Stimulated activated CD4-positive, alpha-beta T cell treated with anti-CD3 and anti-CD28 coated beads, Interleukin-2, amount 100 ng/mL, for 4 hours (primary cell): ENCODE data around the gene ZNF79.

Source experiments
- DNase-seq: peaks from one replicate; pipeline ENCODE4 v3.0.0-alpha.2; 2020; ENCODE audit warnings: low read depth

ZNF79 gene

DNA sequence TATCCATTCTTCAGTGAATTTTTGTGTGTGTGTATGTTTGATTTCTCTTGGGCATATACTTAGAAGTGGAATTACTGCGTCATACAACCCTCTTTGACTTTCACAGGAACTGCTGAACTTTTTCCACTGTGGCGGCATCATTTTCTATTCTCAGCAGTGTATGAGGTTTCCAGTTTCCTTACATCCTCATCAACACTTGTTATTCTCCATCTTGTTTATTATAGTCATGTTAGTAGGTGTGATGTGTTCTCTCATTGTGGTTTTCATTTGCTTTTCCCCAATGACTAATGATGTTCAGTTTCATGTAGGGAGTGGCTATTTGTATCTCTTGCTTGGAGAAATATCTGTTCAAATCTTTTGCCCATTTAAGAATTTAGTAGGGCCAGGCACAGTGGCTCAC, 2.6 kb downstream of the ZNF79 start:
- DNase-seq: peak; percentile 37

DNA sequence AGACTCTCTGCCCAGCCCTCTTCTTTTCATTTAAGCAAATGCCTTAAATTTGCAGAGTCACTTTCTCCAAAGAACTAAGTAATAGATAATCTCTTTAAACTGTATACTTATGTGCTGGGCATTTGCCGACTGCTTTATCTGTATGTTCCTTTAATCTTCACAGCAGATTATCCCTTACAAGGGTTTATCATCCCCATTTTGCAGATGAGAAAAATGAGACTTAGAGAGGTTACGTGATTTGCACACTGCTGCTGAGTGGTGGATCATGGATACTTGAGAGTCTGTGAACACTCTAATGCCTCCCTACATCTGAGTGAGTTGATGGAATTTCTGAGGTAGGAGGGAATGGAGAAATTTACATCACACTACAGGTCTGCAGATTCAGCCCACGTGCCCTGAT, 4.2 kb downstream of the ZNF79 start:
- no peak for DNase-seq

DNA sequence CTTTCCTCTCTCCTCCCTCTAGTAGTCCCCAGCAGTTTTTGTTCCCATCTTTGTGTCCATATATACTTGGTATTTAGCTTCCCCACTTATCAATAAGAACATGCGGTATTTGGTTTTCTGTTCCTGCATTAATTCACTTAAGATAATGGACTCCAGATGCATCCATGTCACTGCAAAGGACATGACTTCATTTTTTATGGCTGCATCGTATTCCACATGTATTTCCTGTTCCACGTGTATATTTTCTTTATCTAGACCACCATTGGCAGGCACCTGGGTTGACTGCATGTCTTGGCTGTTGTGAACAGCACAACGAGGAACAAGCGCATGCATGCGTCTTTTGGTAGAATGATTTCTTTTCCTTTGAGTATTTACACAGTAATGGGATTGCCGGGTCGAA, 6.2 kb downstream of the ZNF79 start:
- DNase-seq: no peak

DNA sequence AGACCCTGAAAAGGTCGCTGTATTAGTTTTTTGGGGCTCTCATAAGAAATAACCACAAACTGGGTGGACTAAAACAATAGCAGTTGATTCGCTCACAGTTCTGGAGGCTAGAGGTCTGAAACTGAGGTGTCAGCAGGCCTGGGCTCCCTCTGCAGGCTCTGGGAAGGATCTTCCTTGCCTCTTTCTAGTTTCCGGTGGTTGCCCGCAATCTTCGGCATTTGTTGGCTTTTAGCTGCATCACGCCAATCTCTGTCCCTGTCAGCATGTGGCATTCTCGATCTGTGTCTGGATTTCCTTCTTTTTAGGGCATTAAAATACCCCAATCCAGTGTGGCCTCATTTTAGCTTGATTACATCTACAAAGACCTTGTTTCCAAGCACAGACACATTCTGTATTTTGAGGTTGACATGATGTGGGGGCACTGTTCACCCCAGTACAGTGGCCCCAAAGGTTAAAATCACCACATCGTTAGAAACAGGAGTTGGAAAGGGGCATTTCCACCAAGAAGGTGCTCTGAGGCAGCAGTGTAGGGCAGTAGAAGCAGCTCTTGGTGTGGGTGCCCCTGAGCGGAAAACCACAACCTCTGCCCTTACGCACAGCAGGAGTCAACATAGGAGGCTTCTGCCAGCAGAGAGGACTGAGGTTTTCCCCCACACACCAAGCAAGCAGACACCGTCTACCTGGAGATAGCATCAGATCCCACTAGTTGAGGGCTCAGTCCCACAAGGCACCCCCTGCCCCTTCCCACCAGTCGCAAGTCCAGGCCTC, 13.5 kb downstream of the ZNF79 start:
- no peak for DNase-seq

DNA sequence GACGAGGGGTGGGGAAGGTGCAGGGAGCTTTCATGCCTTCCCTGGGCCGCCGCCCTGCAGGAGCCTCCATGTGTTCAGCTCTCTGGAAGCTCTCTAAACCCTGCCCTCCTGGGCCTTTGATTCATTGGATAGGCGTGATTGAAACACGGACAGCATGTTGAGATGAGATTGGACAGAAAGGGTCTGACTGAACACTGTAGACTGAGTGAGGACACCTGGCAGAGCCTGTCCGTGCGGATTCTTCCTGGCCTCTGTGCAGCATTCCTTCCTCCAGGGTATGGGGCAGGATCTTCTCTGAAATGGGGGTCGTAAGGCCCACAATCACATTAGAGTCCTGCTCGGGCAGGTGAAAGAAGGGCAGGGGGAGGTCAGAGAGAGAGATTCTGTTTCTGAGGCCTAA, 14.2 kb downstream of the ZNF79 start:
- no peak for DNase-seq

DNA sequence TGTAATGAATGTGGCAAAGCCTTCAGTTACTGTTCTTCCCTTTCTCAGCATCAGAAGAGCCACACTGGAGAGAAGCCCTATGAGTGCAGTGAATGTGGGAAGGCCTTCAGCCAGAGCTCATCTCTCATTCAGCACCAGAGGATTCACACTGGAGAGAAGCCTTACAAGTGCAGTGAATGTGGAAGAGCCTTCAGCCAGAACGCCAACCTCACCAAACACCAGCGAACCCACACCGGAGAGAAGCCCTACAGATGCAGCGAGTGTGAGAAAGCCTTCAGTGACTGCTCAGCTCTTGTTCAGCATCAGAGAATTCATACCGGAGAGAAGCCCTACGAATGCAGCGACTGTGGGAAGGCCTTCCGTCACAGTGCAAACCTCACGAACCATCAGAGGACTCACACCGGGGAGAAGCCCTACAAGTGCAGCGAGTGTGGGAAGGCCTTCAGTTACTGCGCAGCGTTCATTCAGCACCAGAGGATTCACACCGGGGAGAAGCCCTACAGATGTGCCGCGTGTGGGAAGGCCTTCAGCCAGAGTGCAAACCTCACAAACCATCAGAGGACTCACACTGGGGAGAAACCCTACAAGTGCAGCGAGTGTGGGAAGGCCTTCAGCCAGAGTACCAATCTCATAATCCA, 20.2 kb downstream of the ZNF79 start:
- no peak for DNase-seq

DNA sequence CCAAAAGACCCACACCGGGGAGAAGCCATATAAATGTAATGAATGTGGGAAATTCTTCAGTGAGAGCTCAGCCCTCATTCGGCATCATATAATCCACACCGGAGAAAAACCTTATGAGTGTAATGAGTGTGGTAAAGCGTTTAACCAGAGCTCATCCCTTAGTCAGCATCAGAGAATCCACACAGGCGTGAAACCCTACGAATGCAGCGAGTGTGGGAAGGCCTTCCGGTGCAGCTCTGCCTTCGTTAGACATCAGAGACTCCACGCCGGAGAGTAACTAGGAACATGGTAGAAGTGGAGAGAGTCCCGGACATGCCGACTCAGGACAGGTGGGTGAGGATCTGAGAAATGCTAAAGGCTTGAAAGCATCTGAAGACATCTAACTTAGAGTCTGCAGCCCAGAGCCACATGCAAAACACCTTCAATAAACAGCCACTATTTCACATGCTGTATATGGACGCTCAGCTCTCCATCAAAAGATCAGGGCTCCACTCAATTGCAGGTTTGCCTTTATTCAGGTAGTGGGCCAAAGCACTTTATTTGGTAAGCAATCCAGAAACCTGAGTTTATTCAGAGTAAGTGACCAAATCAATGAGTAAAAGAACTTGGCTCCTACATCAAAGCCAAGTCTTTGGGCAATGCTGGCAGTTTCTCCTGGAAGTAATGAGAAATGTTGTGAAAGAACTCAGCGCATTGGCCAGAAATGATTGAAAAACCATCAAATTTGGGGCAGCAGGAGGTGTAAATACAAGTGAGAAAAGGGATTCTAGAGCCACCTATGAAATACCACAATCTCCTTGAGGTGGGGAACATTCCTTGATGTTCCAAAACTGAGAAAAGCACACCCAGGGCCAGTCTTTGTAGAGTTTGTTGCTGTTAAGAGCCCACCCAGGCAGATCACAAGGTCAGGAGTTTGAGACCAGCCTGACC, 21.0 kb downstream of the ZNF79 start:
- DNase-seq: no peak

DNA sequence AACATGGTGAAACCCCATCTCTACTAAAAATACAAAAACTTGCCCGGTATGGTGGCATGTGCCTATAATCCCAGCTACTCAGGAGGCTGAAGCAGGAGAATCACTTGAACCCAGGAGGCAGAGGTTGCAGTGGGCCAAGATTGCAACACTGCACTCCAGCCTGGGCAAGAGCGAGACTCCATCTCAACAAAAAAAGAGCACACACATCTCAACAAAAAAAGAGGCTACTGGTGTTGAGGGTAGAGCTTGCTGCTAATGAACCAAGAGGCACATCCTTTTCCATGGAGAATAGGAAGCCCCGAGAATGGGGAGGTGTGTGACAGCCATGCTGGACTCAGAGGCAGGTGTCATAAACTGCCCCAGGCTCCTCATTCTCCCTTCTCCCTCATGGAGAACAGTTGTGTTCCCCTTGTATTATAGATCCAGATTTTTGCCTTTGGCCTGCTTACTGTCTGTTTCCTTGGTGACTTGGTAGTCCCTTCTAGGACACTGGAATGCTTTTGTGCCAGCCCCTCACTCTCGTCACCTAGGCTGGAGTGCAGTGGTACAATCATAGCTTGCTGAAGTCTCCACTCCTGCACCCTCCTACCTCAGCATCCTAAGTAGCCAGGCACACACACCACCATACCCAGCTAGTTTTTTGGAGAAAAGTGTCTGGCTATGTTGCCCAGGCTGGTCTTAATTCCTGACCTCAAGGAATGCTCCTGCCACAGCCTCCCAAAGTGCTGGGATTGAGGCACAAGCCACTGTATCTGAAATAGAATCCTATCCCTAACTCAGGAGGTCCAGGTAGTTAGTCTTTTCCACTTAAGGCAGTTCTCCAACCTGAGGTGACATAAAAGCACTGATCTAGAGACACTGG, 21.9 kb downstream of the ZNF79 start:
- DNase-seq: no peak

DNA sequence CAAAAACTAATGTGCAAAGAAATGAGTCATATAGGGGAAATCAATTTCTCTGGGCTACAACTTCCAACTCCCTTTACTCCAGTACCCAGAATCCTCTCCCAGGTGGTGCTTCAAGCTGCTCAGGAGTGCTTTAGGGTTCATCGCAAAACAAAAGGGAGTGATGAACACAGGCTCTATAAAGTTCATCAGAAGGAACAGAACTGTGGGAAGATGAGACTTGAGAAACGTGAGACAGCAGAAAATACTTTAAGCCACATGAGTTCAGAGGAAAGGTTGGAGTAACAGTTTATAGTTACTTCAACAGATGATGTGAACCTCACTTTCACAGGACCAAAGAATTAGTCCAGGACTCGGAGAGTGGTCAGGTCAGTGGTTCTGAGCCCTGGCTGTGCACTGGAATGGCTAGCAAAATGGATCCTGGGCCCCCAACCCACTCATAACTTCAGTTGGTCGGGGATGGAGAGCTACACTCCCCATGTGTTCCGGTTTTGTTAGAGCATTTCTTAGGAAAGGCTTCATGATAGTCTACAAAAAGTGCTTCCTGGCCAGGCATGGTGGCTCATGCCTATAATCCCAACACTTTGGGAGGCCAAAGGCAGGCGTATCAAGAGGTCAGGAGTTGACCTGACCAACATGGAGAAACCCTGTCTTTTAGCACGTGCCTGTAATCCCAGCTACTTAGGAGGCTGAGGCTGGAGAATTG, 22.7 kb downstream of the ZNF79 start:
- DNase-seq: no peak

DNA sequence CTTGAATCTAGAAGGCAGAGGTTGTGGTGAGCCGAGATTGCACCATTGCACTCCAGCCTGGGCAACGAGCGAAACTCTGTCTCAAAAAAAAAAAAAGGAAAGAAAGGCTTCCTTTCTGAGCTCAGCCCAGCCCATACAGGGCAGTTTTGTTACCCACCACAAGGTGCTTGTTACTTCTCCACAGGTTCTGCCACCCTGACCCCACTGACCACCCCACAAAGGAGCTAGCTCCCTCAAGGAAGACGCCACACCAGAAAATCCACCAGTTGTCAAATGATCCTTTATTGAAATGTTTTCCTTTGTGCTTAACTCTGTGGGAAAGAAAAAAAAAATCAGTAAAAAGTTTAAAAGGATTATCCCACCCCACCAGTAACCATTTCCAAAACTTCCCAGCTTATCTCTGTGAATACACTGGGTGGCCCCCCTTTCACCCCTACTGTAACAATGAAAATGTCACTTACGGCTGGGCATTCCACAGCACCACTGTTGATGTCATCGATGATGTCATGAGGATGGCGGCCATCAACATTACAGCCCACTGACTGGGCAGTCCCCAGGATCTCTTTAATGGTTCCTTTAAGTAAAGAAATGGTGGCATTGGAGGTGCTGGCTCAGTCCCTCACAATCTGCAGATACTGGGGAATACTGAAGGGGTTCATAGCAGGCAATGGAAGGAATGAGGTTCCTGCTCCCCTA, 23.4 kb downstream of the ZNF79 start:
- DNase-seq: no peak

DNA sequence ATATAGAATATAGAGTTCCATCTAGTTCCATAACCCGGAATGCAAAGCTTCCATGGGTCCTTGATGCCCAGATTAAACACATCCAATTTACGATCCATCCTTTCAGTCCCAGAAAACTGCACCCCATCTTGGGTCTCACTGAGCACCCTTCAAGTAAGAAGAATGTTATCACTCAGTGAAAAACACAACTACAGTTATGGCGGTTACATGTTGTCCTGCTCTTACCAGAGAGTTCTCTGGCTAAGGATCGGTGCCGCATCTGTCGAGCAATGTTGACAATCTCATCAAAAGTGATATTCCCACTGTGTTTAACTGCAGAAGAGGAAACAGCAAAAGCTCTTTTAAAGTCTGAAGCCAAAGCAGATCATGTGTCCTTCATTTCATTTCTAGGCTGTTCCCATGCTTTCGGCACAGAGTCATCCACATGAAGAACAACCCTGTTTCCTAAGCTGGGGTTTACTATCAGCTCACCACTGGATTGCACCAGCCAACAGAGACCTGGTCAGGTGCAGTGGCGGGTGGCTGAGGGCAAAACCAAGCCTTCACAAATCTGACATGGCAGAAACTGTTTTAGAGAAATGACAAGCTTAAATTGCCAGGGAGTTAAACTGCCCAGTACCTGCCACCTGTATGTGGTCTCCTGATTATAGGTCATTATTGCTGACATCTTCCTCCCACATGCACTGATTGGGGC, 24.1 kb downstream of the ZNF79 start:
- no peak for DNase-seq

DNA sequence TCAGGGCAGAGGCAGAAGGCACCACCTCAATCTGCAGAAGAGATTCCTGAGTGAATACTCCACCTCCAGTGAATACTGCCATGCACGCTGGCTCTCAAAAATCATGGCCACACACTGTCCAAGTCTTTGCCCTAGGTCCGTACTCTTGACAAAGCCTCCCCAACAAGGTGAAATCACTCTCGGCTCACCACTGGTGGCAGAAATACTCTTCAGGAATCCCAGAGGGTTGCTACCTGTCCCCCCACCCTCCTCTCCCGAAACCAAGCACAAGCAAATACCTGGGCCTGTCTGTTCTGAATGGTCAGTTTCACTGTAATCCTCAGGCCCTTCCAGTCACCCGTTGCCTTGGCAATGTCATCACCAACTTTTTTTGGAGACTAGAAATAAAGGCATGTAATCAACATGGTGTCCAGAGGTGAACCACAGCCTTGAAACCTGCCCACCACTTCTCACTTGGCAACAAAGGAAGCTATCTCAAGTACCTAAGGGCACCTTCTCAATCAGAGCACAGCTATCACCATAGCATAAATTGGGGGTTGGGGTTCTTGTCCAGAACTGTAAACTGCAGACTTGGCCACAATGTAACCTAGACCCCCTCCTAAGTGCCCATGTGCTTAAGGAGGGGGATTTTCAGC, 25.3 kb downstream of the ZNF79 start:
- no peak for DNase-seq

DNA sequence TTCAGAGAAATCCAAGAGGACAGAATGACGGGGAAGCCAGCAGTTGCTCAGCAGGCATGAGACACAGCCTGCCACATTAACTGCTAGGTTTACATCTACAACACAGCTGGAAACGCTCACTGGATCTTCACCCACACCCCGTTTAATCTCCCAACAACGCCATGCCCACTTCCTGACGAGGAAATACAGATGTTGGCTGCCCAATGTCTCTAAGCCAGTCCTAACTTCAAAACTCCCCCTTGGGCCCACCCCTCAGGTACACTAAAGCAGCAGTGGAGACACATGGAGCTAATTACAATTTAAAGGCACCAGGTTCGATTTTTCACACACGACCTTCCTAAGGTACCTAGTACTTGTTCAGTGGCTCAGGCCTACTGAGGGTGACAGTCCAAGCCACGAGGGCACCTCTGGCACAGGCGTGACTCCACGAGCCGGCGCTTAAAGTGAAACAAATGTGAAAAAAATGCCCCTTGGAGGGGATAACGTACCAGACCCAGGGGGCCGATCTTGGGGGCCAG, 26.1 kb downstream of the ZNF79 start:
- no peak for DNase-seq

DNA sequence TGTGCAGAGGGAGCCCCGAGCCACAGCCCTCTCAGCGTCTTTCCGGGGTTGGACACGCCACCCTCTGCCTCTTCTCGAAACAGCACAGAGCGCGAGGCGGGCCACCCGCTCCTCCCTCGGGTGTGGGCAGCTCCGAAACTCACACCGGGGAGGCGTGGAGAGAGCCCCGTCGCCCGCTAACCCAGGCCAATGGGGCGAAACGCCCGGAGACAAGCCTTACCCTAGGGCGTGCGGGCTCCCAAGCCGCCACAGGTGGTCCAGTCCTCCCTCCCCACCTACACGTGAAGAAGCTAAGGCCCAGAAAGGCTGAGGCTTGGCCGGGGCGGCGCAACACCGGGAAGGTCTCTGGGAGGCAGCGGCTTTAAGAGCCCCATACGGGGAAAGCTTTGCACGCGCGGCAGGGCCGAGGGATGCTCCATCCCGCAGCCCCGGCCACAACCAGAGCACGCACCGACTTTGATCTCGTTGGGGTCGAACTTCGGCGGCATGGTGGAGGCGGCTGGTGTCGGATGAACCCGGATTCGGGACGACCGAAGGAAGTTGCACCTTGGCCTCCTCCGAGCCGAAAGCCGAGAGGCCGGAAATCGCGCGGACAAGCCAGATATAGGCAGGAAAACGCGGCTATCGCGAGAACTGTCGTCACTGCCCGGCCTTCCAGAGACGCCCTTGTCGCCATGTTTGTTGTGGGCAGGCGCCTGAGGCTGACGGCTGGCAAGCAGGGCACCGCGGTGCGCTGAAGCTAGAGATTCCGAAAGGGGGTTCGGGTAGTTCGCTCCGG, 26.8 kb downstream of the ZNF79 start, which contains the start of the genes LRSAM1 and RPL12:
Gene LRSAM1, plus strand, starts transcription at position 681 of the 778 bp plus-strand sequence. CDS start 3,018 bp downstream, outside the sequence.
Gene RPL12, minus strand, starts transcription at position 577 of the 778 bp plus-strand sequence. Its CDS starts 89 bp downstream, at position 488.
- DNase-seq: peak; percentile 95

DNA sequence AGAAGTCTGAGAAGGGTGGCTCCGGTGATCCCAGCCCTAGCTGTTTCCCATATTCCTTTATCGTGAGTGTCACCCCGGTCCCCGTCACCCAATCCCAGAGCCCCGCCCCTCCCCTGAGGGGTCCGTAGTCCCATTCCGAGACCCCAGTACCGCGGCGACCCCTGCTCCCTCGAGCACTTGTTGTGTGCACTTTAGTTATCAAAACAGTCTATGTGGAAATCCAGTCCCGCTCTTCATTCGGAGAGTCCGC, 27.4 kb downstream of the ZNF79 start:
- no peak for DNase-seq

DNA sequence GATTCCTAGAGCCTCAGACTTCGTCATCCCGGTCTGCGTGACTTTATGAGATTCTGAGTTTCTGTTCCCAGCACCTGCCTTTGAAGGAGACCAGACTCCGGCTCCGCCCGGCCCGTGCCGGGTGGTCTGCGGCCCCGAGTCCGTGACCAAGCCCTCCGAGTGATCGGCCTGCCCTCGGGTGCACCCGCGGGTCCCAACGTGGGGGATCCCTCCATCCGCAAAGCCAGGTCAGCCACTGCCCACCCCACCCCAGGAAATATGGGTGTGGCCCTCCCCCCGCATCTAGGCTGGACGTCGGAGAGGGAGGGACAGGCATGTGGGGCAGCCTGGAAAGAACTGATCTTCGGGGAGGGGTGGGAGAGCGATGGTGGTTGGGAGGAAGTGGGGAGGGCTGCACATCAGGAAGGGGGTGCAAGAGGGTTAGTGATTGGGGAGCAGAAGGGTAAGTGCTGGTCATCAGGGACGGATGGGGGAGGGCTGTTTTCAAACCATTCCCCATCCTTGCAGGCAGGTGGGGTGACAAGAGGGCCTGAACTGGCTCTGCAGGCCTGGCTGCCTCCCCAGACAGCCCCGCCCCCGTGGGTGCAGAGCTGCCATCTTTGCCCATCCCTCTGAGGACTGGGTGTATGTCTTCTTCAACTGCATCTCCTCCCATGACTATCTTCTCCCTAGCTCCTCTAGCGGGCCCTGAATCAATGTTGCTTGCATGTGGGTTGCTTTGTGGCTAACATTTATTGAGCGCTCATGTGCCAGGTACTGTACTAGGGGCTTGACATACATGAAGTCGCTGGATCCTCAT, 27.9 kb downstream of the ZNF79 start:
- DNase-seq: no peak

DNA sequence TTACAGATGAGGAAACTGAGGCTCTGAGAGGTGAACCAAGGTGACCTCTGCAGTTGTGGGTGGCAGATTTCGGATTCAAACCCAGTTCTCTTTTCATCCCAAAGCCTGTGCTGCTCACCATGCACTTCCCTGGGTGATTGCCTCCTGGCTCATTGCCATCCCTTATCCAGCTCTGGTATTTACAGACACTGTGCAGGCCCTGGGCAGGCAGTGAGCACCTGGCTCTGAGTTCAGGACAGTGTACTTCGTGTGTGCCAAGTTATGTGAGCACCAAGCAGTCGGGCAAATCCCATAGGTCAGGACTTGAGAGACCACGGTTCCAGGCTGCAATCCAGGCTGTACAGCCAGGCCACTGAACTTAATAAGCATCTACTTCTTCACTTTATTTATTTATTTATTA, 28.5 kb downstream of the ZNF79 start:
- no peak for DNase-seq
